SK-N-MC (cell line): Measurements from ENCODE around the gene SLC16A4.

Experiments
- EZH2 ChIP-seq: fragments of 200-600 bp; sonication (generic); IDR thresholded peaks from one replicate; pipeline ENCODE4 v1.6.1; 2017; ENCODE audit warnings: antibody characterized with exemption
- POLR2AphosphoS5 ChIP-seq: IDR thresholded peaks from 2 replicates; pipeline ENCODE4 v1.6.1; 2012; ENCODE audit warnings: mild to moderate bottlenecking, low read depth, low read length, borderline replicate concordance

DNA sequence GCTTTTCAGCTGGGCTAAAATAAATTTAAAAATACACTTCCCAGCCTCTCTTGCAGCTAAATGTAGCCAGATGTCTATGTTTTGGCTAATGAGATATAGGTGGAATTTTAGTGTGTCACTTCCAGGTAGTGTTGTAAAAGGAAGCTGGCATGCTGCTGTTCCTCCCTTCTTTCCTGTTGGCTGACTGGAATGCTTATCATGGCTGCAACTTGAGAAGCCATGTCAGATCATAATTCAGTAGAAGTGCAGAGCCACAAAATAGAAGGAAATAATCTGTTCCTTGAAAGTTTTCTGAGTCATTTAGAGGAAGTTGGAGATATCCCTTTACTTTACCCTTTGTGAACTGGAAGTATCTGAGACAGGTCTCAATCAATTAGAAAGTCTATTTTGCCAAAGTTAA lies 62.6 kb downstream of the SLC16A4 start:
- TF ChIP-seq POLR2AphosphoS5, result no peak
- TF ChIP-seq EZH2, result no peak
